ENCODE data around the gene HEXD.

DNA sequence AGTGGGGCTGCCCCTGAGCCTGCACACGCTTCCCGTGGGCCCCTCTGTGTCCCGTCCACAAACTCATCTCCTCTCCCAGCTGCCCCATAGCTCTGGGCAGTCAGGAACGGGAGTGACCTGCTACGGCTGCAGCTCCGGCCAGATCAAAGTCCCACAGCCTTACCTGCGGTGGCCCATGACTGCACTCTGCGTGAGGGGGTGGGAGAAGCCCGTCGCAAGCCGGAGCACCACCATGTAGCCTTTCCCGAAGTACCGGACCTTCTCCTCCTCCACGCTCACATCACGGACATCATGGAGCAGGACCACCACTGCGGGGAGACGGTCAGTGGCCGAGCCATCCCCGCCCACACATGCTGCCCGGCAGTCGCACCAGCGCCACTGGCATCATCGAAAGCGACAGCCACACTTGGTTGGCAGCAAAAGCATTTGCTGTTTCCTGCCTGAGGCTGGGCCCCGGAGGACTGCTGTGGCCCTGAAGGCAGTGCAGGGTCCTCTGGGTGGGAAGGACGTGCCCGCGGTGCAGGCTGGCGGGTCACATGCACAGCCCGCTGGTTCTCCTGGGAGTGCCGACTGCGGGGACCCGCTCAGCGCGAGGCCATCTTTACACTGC lies 26.2 kb downstream of the HEXD start:
- no peak for TF ChIP-seq POLR2A (IDR thresholded peaks at IDR 0.05)
- TF ChIP-seq, protein P1, sequence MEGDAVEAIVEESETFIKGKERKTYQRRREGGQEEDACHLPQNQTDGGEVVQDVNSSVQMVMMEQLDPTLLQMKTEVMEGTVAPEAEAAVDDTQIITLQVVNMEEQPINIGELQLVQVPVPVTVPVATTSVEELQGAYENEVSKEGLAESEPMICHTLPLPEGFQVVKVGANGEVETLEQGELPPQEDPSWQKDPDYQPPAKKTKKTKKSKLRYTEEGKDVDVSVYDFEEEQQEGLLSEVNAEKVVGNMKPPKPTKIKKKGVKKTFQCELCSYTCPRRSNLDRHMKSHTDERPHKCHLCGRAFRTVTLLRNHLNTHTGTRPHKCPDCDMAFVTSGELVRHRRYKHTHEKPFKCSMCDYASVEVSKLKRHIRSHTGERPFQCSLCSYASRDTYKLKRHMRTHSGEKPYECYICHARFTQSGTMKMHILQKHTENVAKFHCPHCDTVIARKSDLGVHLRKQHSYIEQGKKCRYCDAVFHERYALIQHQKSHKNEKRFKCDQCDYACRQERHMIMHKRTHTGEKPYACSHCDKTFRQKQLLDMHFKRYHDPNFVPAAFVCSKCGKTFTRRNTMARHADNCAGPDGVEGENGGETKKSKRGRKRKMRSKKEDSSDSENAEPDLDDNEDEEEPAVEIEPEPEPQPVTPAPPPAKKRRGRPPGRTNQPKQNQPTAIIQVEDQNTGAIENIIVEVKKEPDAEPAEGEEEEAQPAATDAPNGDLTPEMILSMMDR (IDR thresholded peaks at IDR 0.05) = no peak
